IMR-90 (cell line): ENCODE measurements around the gene CALML4. TPM values are rescaled to one million over a fixed set of nuclear protein-coding genes. Genes with fewer than 3 reads are reported as not detected.
"Not testable (repeated sequence)": the region's sequence is repeated elsewhere in the genome, so short reads cannot be mapped to it uniquely, and the experiment has no call there.

Experiments
- ATAC-seq: fragments of 200-7000 bp; cut with Tn5 transposase; 2 replicates; pipeline ENCODE4 v1.9.1; 2020; ENCODE audit warnings: low read depth, mild to moderate bottlenecking, moderate library complexity
- BruUV-seq: library from RNA; stranded (reverse); fragments of 400-500 nt; replicated peaks from 2 replicates; lab custom pipeline; 2021; lab: Mats Ljungman, UMichigan
- CTCF ChIA-PET: fragments of 300-600 bp; formaldehyde crosslinking; extraction: SDS; loops from one replicate; lab custom pipeline; 2021; ENCODE audit warnings: antibody characterized with exemption; lab: Yijun Ruan, JAX
- POLR2A ChIA-PET: fragments of 300-600 bp; sonication (Branson Sonifier 250); formaldehyde crosslinking; loops from one replicate; lab custom pipeline; 2022; ENCODE audit warnings: antibody characterized with exemption; ENCODE audit not compliant: unreplicated experiment; lab: Charles Lee
- DNase-seq: peaks from one replicate; pipeline ENCODE4 v3.0.0; 2013
- H2AFZ ChIP-seq: replicated peaks from 2 replicates; pipeline ENCODE3; 2013; ENCODE audit warnings: low read length, mild to moderate bottlenecking; ENCODE audit not compliant: poor library complexity
- H2AK5ac ChIP-seq: 2 replicates; pipeline ENCODE4 v1.6.1; 2013; ENCODE audit warnings: low read depth, low read length, inconsistent platforms
- H2AK9ac ChIP-seq: replicated peaks from 2 replicates; pipeline ENCODE3; 2013; ENCODE audit warnings: mild to moderate bottlenecking, low read depth, low read length, moderate library complexity; ENCODE audit not compliant: poor library complexity
- H2BK120ac ChIP-seq: 2 replicates; pipeline ENCODE4 v1.6.1; 2013; ENCODE audit warnings: low read depth, low read length, inconsistent platforms
- H2BK15ac ChIP-seq: 3 replicates; pipeline ENCODE4 v1.6.1; 2013; ENCODE audit warnings: low read depth, low read length, inconsistent platforms
- H2BK20ac ChIP-seq: 2 replicates; pipeline ENCODE4 v1.6.1; 2013; ENCODE audit warnings: low read depth, mild to moderate bottlenecking, inconsistent platforms, low read length, moderate library complexity
- H2BK5ac ChIP-seq: 2 replicates; pipeline ENCODE4 v1.6.1; 2013; ENCODE audit warnings: mild to moderate bottlenecking, low read depth, low read length, inconsistent platforms; ENCODE audit not compliant: poor library complexity, severe bottlenecking
- H3K14ac ChIP-seq: replicated peaks from 2 replicates; pipeline ENCODE4 v1.6.1; 2013; ENCODE audit warnings: low read depth, low read length, inconsistent platforms
- H3K18ac ChIP-seq: 2 replicates; pipeline ENCODE4 v1.6.1; 2013; ENCODE audit warnings: low read depth, low read length, control low read depth
- H3K23ac ChIP-seq: 2 replicates; pipeline ENCODE4 v1.6.1; 2013; ENCODE audit warnings: low read depth, low read length, inconsistent platforms
- H3K27ac ChIP-seq: 2 replicates; pipeline ENCODE4 v1.5.1; 2013; ENCODE audit warnings: mild to moderate bottlenecking, control low read depth, low read length; ENCODE audit not compliant: insufficient read depth
- H3K27me3 ChIP-seq: 2 replicates; pipeline ENCODE4 v1.6.1; 2013; ENCODE audit warnings: low read length; ENCODE audit not compliant: control insufficient read depth, insufficient read depth
- H3K36me3 ChIP-seq: 2 replicates; pipeline ENCODE4 v1.6.1; 2013; ENCODE audit warnings: low read length, mixed read lengths; ENCODE audit not compliant: control insufficient read depth, insufficient read depth
- H3K4ac ChIP-seq: 2 replicates; pipeline ENCODE4 v1.6.1; 2013; ENCODE audit warnings: low read depth, low read length, inconsistent platforms
- H3K4me1 ChIP-seq: 2 replicates; pipeline ENCODE4 v1.6.1; 2013; ENCODE audit warnings: low read length, mixed read lengths; ENCODE audit not compliant: control insufficient read depth, insufficient read depth
- H3K4me2 ChIP-seq: 2 replicates; pipeline ENCODE4 v1.6.1; 2013; ENCODE audit warnings: low read depth, mild to moderate bottlenecking, control low read depth, low read length, moderate library complexity
- H3K4me3 ChIP-seq: 2 replicates; pipeline ENCODE4 v1.5.1; 2013; ENCODE audit warnings: low read depth, mild to moderate bottlenecking, control low read depth, low read length, moderate library complexity; ENCODE audit not compliant: insufficient read depth
- H3K56ac ChIP-seq: 2 replicates; pipeline ENCODE4 v1.6.1; 2013; ENCODE audit warnings: low read length, inconsistent platforms; ENCODE audit not compliant: insufficient read depth; ENCODE audit errors: extremely low read depth
- H3K79me1 ChIP-seq, 2 experiments: 2 replicates each; pipeline ENCODE4 v1.6.1; 2013; ENCODE audit warnings: low read length in 2 of 2, inconsistent platforms in 1 of 2, low read depth in 1 of 2
- H3K9ac ChIP-seq: 2 replicates; pipeline ENCODE4 v1.6.1; 2013; ENCODE audit warnings: low read depth, low read length, control low read depth
- H3K9me1 ChIP-seq: 2 replicates; pipeline ENCODE4 v1.6.1; 2013; ENCODE audit warnings: low read length, inconsistent platforms; ENCODE audit not compliant: insufficient read depth
- H3K9me3 ChIP-seq: 2 replicates; pipeline ENCODE4 v1.6.1; 2013; ENCODE audit warnings: low read length; ENCODE audit not compliant: control insufficient read depth, insufficient read depth
- H4K20me1 ChIP-seq: 2 replicates; pipeline ENCODE4 v1.6.1; 2013; ENCODE audit warnings: low read length, inconsistent platforms; ENCODE audit not compliant: insufficient read depth
- H4K5ac ChIP-seq: 2 replicates; pipeline ENCODE4 v1.6.1; 2013; ENCODE audit warnings: mild to moderate bottlenecking, low read depth, low read length, control low read depth
- H4K8ac ChIP-seq, 2 experiments: 2 replicates each; pipeline ENCODE4 v1.6.1; 2013; ENCODE audit warnings: low read depth in 2 of 2, low read length in 2 of 2, control low read depth in 1 of 2, inconsistent platforms in 1 of 2
- H4K91ac ChIP-seq: 2 replicates; pipeline ENCODE4 v1.6.1; 2013; ENCODE audit warnings: low read depth, low read length, inconsistent platforms; ENCODE audit not compliant: insufficient read depth
- WGBS, 2 experiments: methylation state at CpG; one replicate each; pipeline versions ENCODE4 v1.1.5 to v1.1.7; 2013; ENCODE audit warnings: missing lambda C conversion rate in 2 of 2; ENCODE audit not compliant: insufficient read length in 1 of 2; ENCODE audit errors: extremely low coverage in 2 of 2; 5-methylcytosine and 5-hydroxymethylcytosine counted together
- dilution Hi-C: fragments of 300-500 bp; cut with HindIII; formaldehyde crosslinking; loops from one replicate; pipeline ENCODE4 v1.14.3; 2018; ENCODE audit warnings: low sequenced_read_pairs; ENCODE audit not compliant: unreplicated experiment
- in situ Hi-C: fragments of 300-500 bp; cut with MboI; formaldehyde crosslinking; loops from 3 replicates; pipeline ENCODE4 v1.14.3; 2019; ENCODE audit warnings: low sequenced_read_pairs, inconsistent platforms, mixed read lengths
- intact Hi-C: fragments of 100-400 bp; cut with micrococcal nuclease; formaldehyde crosslinking; loops from 2 replicates; pipeline ENCODE4 v1.10.0; 2022
- polyA plus RNA-seq, 3 experiments: library from polyadenylated mRNA; depleted of rRNA; stranded (reverse); fragments of >200 nt; gene quantifications; 2 replicates each; pipeline ENCODE4 v1.2.3, GENCODE V29; 2012; ENCODE audit warnings: low replicate concordance in 1 of 3
- total RNA-seq: library from RNA; depleted of rRNA; stranded (reverse); fragments of >200 nt; gene quantifications from 2 replicates; pipeline ENCODE4 v1.2.3, GENCODE V29; 2012

Gene CALML4
- total and polyA plus RNA-seq, 2 of the 4 experiments (the other 2 are of a cell fraction): 0.36 to 1.3 TPM

DNA sequence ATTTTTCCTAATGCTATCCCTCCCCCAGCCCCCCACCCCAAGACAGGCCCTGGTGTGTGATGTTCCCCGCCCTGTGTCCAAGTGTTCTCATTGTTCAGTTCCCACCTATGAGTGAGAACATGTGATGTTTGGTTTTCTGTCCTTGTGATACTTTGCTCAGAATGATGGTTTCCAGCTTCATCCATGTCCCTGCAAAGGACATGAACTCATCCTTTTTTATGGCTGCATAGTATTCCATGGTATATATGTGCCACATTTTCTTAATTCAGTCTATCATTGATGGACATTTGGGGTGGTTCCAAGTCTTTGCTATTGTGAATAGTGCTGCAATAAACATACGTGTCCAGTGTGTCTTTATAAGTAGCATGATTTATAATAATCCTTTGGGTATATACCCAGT lies 33.1 kb downstream of the CALML4 start:
- Histone ChIP-seq H3K79me1 (peaks cover 10 to 11% of the 10 kb centered on the region in 2 experiments; a peak in 2 of 4 replicates), H3K36me3 (peaks cover 11% of the 10 kb centered on the region)
- H3K4me3 ChIP-seq, in situ Hi-C loops, H2AK5ac ChIP-seq, H2BK20ac ChIP-seq, CTCF ChIA-PET, H4K5ac ChIP-seq, H2AK9ac ChIP-seq, H3K27me3 ChIP-seq, H3K9me1 ChIP-seq, H2BK15ac ChIP-seq, H2BK120ac ChIP-seq, H2AFZ ChIP-seq, BruUV-seq, H3K4ac ChIP-seq, POLR2A ChIA-PET, H3K23ac ChIP-seq, H2BK5ac ChIP-seq, H3K18ac ChIP-seq, H4K8ac ChIP-seq, DNase-seq, H4K20me1 ChIP-seq, dilution Hi-C loops, H4K91ac ChIP-seq, H3K27ac ChIP-seq, ATAC-seq, intact Hi-C loops, H3K4me1 ChIP-seq, H3K56ac ChIP-seq, H3K4me2 ChIP-seq, H3K9ac ChIP-seq, H3K9me3 ChIP-seq, H3K14ac ChIP-seq: not testable (repeated sequence)
- WGBS, 2 experiments: no CpG with 5 or more reads among the region's 2 CpGs
